ENCODE data around the gene ZNF106. TPM values are rescaled to one million over a fixed set of nuclear protein-coding genes. Genes with fewer than 3 reads are reported as not detected.

ZNF106 gene
- total RNA-seq, 1 donor from 2014 or later: 92.2 TPM

GRCh38 chr15:42367041-42367440 lies 123.9 kb downstream of the ZNF106 start:
- Histone ChIP-seq H3K27me3 (ENCODE audit: low read depth) (no peaks in the 10 kb centered on the region), H3K4me3 (no peak overlapping the region), H3K4me1 (peaks cover 20% of the 10 kb centered on the region), H3K9me3 (no peaks in the 10 kb centered on the region), H3K27ac (no peak overlapping the region), H3K36me3 (no peaks in the 10 kb centered on the region)
- TF ChIP-seq CTCF (IDR thresholded peaks at IDR 0.05): no peak
- intact Hi-C loops (cut with DNase I): no loop called here
- peak; percentile 90 to 91 for ATAC-seq
- peak; percentile 70 for DNase-seq

- no peaks in the 10 kb centered on the region for H3K27me3 ChIP-seq (ENCODE audit: low read depth)
- intact Hi-C loops (cut with DNase I): no loop called here
- no peak for TF ChIP-seq CTCF (IDR thresholded peaks at IDR 0.05)
- ATAC-seq (no peak), DNase-seq (no peak)
- peaks cover 20% of the 10 kb centered on the region for H3K4me1 ChIP-seq
- no peak overlapping the region for H3K4me3 ChIP-seq
- no peaks in the 10 kb centered on the region for H3K9me3 ChIP-seq
- no peak overlapping the region for H3K27ac ChIP-seq
- H3K36me3 ChIP-seq: peaks cover 6% of the 10 kb centered on the region
Observed at GRCh38 chr15:42365921-42366550, 124.9 kb downstream of the ZNF106 start.

- Histone ChIP-seq H3K4me3 (no peak overlapping the region), H3K9me3 (no peaks in the 10 kb centered on the region), H3K27ac (no peak overlapping the region), H3K27me3 (ENCODE audit: low read depth) (no peaks in the 10 kb centered on the region), H3K36me3 (peaks cover 20% of the 10 kb centered on the region), H3K4me1 (peaks cover 20% of the 10 kb centered on the region)
- ATAC-seq: no peak
- no peak for TF ChIP-seq CTCF (IDR thresholded peaks at IDR 0.05)
- intact Hi-C loops (cut with DNase I): no loop called here
- no peak for DNase-seq
Observed at GRCh38 chr15:42364529-42364928, 126.4 kb downstream of the ZNF106 start.

- no peaks in the 10 kb centered on the region for H3K27me3 ChIP-seq (ENCODE audit: low read depth)
- ATAC-seq: no peak
- H3K4me1 ChIP-seq: peaks cover 20% of the 10 kb centered on the region
- H3K9me3 ChIP-seq: no peaks in the 10 kb centered on the region
- TF ChIP-seq CTCF (IDR thresholded peaks at IDR 0.05): no peak
- peaks cover 24% of the 10 kb centered on the region for H3K36me3 ChIP-seq
- no peak for DNase-seq
- intact Hi-C loops (cut with DNase I): no loop called here
- no peak overlapping the region for H3K27ac ChIP-seq
- H3K4me3 ChIP-seq: no peak overlapping the region
Observed at GRCh38 chr15:42363942-42364341, 127.0 kb downstream of the ZNF106 start.

GRCh38 chr15:42363487-42363886 lies 127.5 kb downstream of the ZNF106 start:
- ATAC-seq (no peak), DNase-seq (no peak)
- intact Hi-C loops (cut with DNase I): no loop called here
- Histone ChIP-seq H3K27ac (no peak overlapping the region), H3K4me3 (no peak overlapping the region), H3K4me1 (peaks cover 20% of the 10 kb centered on the region), H3K36me3 (peaks cover 24% of the 10 kb centered on the region), H3K9me3 (no peaks in the 10 kb centered on the region), H3K27me3 (ENCODE audit: low read depth) (no peaks in the 10 kb centered on the region)
- no peak for TF ChIP-seq CTCF (IDR thresholded peaks at IDR 0.05)

Other genes starting within 250 kb of the ZNF106 start
- gene GANC, start 217.9 kb downstream of the ZNF106 start, total RNA-seq: 122 TPM
- gene TMEM87A, start 217.7 kb downstream of the ZNF106 start, total RNA-seq: 129 TPM
- 47.2 TPM for gene CAPN3, start 131.6 kb downstream of the ZNF106 start, total RNA-seq
- gene SNAP23, start 4.5 kb upstream of the ZNF106 start, total RNA-seq: 79.3 TPM
- gene LRRC57, start 57.7 kb upstream of the ZNF106 start, total RNA-seq: 23.7 TPM
- gene HAUS2, start 57.7 kb upstream of the ZNF106 start, total RNA-seq: 21.4 TPM
- gene STARD9, start 84.5 kb upstream of the ZNF106 start, total RNA-seq: 21.9 TPM
- 11.3 TPM for gene CDAN1, start 246.0 kb upstream of the ZNF106 start, total RNA-seq

Data from lower lobe of right lung (tissue), 2 donors.